ENCODE measurements around the gene FZD8.

FZD8 gene

DNA sequence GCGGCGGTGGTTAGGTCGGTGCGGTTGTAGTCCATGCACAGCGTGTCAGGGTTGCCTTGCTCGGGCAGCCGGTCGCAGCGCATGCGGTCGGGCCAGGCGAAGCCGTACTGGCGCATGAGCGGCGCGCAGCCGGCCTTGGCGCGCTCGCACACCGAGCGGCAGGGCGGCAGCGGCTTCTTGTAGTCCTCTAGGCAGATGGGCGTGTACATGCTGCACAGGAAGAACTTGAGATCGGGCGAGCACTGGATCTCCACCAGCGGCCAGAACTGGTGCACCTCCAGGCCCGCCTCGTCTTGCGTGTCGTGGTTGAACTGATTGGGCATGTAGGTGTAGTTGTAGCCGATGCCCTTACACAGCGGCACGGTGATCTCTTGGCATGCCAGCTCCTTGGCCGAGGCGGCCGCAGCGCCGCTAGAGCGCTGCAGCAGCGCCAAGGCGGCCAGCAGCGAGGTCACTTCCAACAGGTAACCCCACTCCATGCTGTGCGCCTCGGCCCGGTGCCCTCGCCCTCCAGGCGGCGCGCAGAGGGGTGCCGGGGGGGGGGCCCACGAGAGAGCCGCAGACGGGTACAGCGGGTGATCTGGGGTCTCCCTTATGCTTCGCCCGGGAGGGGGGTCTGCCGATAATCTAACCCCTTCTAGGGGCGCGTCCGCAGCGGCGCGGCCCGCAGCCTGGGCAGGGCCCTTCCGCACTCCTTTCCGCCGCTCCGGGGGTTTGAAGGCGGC, 983 bp downstream of the FZD8 start:
- peak; percentile 77 for DNase-seq

DNA sequence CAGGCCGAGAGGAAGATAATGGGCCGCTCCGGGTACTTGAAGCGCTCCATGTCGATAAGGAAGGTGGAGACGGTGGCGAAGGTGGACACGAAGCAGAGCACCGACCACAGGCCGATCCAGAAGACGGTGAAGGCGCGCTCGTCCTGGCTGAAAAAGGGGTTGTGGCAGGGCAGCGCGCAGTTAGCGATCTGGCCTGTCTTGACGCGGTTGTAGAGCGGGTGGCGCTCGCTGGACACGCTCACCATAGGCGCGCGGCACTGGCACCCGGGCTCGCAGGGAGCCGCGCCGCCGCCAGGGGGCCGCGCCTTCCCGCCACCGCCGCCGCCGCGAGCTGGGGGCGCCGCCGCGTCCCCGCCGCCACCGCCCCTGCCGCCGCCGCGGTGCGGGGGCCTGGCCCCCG, 1.6 kb downstream of the FZD8 start:
- peak; percentile 61 for DNase-seq

GRCh38 chr10:35639728-35640401, 2.2 kb downstream of the FZD8 start:
- peak; percentile 11 for DNase-seq

DNA sequence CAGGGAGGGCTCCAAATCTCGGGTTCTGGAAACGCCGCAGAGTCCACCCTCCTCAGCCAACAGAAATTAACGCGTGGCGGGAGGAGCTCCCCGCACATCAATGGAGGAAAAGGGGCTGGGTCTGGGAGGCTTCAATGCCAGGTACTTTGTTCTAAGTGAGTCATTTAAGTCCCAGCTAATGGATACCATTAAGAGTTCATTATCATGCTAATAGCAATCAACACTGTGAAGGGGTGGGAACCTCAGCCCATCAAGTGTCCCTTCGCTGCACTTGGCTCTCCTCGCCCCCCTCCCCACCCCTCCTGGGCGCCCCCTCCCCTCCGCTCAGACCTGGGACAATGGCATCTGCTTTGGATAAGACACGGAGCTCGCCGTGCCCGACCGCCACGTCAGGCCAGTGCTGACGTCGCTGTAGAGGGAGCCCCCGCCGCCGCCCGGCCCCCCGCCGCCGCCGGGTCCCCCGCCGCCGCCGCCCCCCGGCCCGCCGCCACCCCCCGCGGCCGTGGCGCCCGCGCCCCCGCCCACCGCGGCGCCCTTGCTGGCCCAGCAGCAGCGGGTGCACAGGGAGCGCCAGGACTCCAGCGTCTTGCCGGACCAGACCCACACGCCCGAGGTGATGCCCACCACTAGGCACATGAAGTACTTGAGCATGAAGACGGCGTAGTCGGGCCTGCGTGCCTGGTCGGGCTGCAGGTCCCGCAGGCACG, 2.9 kb downstream of the FZD8 start:
- DNase-seq = peak; percentile 17

- no peak for DNase-seq
Observed at GRCh38 chr10:35638101-35638500, 4.0 kb downstream of the FZD8 start.

- peak; percentile 9 for DNase-seq
Observed at GRCh38 chr10:35637462-35637861, 4.6 kb downstream of the FZD8 start.

- DNase-seq = no peak
Observed at GRCh38 chr10:35636956-35637355, 5.1 kb downstream of the FZD8 start.

DNA sequence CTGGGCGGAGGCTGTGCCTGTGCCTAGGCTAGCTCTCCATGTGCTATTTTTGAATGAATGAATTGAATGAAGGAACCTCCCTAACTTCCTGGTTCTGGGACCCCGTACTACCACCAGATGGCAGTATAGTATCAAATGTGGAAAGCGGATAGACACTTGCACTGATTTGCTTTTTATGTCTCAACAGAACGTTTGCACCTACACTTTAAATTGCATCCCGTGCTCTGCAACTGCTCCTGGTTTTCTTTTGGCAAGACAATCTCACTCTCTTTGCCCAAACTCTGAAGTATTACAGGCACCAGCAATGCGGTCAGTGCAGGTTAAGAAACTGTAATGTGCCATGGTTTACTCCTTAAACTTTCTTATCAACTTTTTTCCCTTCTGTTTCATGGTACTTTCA, 6.5 kb downstream of the FZD8 start:
- peak; percentile 69 for DNase-seq

- DNase-seq = no peak
Observed at GRCh38 chr10:35633006-35633980, 8.8 kb downstream of the FZD8 start.

DNA sequence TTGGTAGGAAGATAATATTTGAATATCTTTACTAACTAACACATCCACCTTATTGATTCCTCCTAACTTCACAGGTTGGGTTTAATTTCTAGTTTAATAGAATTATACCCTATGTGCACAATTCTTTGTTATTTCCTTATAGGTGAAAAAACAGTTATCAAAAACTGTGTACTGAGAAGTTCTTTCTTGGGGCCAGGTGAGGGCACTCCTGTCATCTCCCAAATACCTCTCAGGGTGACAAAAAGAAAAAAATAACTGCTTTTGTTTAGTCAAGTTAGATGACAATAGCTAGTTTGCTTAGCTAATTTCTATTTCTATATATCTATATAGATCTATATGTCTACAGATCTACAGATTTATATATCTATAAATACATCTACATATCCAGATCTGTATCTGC, 10.1 kb downstream of the FZD8 start:
- DNase-seq = no peak

DNA sequence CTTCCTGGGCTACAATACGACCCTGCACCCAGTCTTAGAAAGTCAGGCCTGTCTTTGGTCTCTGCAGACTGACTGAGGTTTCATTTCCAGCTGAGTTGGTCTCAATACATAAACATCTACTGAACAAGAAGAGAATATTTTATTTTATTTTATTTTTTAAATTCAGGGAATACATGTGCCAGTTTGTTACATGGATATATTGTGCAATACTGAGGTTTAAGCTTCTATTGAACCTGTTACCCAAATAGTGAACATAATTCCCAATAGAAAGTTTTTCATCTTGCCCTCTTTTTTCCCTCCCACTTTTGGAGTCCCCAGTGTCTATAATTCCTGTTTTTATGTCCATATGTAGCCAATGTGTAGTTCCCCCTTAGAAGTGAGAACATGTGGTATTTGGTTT, 10.7 kb downstream of the FZD8 start:
- DNase-seq = no peak

GRCh38 chr10:35626971-35627507, 15.1 kb downstream of the FZD8 start:
- no peak for DNase-seq

GRCh38 chr10:35614312-35614711, 27.8 kb downstream of the FZD8 start:
- no peak for DNase-seq

DNA sequence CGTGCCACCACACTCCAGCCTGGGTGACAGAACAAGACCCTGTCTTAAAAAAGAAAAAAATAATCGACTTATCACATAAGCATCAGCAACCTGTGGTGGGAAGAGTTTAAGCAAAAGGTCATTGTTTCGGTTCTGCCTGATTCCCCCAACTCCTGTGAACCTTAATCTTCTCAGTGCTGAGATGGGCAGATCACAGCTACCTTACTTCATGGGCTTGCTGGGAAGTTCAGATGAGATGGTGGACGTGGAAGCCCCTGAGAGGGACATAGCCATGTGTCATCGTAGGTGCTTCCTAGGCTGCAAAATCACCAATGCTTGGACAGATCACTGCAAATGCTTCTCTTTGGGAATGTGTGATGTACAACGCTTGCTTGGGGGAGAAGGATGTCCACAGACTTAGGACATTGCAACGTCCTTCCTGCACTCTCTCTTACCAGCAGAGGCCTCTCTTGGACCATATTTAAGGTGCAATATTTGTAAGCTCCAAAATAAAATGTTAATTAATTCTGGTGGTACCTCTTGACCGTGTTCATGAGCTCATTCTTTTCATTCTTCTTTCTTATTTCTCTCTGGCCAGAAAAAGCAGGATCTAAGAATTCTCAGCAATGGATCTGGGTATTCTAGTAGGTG, 28.4 kb downstream of the FZD8 start:
- peak; percentile 15 for DNase-seq

DNA sequence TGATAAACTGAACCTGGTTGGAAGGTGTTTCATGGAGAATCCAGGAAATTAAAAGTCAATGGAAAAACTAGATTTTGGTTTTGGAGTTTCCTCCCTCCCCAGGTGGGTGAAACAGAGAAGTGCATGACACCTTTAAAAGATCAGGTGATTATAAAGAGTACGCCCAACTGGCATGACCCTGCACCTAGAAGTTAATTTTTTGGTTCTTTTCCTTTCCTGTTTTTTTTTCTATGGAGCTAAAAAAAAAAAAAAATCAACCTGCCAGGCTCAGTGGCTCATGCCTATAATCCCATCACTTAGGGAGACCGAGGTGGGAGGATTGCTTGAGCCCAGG, 29.0 kb downstream of the FZD8 start:
- no peak for DNase-seq

GRCh38 chr10:35612385-35613106, 29.6 kb downstream of the FZD8 start:
- no peak for DNase-seq

- DNase-seq = peak; percentile 21
Observed at GRCh38 chr10:35611750-35612149, 30.3 kb downstream of the FZD8 start.

GRCh38 chr10:35608328-35608672, 33.8 kb downstream of the FZD8 start:
- DNase-seq = peak; percentile 11

DNA sequence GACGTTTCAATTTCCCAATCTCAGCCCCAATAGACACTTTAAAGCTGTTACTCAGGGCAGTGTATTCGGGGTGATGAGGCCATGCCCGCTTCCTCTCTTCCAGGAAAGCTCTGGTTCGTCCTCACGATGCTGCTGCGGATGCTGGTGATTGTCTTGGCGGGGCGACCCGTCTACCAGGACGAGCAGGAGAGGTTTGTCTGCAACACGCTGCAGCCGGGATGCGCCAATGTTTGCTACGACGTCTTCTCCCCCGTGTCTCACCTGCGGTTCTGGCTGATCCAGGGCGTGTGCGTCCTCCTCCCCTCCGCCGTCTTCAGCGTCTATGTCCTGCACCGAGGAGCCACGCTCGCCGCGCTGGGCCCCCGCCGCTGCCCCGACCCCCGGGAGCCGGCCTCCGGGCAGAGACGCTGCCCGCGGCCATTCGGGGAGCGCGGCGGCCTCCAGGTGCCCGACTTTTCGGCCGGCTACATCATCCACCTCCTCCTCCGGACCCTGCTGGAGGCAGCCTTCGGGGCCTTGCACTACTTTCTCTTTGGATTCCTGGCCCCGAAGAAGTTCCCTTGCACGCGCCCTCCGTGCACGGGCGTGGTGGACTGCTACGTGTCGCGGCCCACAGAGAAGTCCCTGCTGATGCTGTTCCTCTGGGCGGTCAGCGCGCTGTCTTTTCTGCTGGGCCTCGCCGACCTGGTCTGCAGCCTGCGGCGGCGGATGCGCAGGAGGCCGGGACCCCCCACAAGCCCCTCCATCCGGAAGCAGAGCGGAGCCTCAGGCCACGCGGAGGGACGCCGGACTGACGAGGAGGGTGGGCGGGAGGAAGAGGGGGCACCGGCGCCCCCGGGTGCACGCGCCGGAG, 34.4 kb downstream of the FZD8 start:
- DNase-seq = peak; percentile 29

DNA sequence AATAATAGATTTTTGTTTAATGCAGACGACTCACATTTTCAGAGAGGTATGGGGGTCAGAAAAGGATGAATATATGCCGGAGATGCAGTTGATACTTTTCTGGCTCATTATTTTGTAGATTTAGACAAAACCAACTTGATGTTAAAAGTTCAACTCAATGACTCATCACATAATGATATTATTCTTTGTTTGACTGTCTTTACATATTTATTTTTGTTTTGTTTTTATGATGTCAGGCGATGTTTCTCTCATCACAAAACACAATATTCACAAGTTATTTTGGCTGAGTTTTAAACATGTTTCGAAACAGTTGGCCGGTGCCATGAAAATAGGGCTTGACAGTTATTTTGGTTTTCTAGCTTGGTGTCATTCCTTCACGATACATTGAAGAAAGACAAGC, 35.7 kb downstream of the FZD8 start:
- no peak for DNase-seq

GRCh38 chr10:35605191-35605590, 36.9 kb downstream of the FZD8 start, which contains the start of gene GJD4:
Gene GJD4 (plus strand): TSS chr10:35605341. CDS start chr10:35605568, 227 bp downstream.
- DNase-seq = no peak
